Tibial nerve (tissue), 4 donors: Measurements from ENCODE around the gene HMX2. TPM values are rescaled to one million over a fixed set of nuclear protein-coding genes. Genes with fewer than 3 reads are reported as not detected.

ENCODE experiments used
- DNase-seq, 2 donors: peaks; one replicate each; pipeline ENCODE4 v3.0.0-alpha.2; 2019; ENCODE audit warnings: low spot score in 2 of 2
- H3K27ac ChIP-seq, 4 donors: fragments of 200-600 bp; sonication (generic) in 3 of 4; one replicate each; pipeline ENCODE4 v1.5.1; 2017 to 2019; ENCODE audit warnings: mild to moderate bottlenecking in 1 of 4
- H3K27me3 ChIP-seq, 2 donors: fragments of 200-600 bp; sonication (generic) in 1 of 2; one replicate each; pipeline versions ENCODE4 v1.5.1 to v1.6.0; 2017 to 2019
- H3K36me3 ChIP-seq, 3 donors: fragments of 200-600 bp; sonication (generic); one replicate each; pipeline ENCODE4 v1.5.1; 2018 to 2019
- H3K4me1 ChIP-seq, 4 donors: fragments of 200-600 bp; sonication (generic) in 3 of 4; one replicate each; pipeline ENCODE4 v1.5.1; 2017 to 2019
- H3K4me3 ChIP-seq, 4 donors: fragments of 200-600 bp; sonication (generic) in 3 of 4; one replicate each; pipeline ENCODE4 v1.5.1; 2017 to 2019; ENCODE audit warnings: mild to moderate bottlenecking in 1 of 4, moderate library complexity in 1 of 4
- H3K9me3 ChIP-seq, 4 donors: fragments of 200-600 bp; sonication (generic) in 3 of 4; one replicate each; pipeline ENCODE4 v1.5.1; 2017 to 2019
- EP300 ChIP-seq, 2 donors: sonication (generic); formaldehyde crosslinking; IDR thresholded peaks; one replicate each; pipeline ENCODE4 v1.6.1; 2017; ENCODE audit warnings: antibody characterized with exemption in 2 of 2, mild to moderate bottlenecking in 1 of 2
- POLR2A ChIP-seq, 2 donors: fragments of 450-650 bp; IDR thresholded peaks; one replicate each; pipeline ENCODE4 v1.6.1; 2017; ENCODE audit warnings: antibody characterized with exemption in 2 of 2, mild to moderate bottlenecking in 2 of 2, moderate library complexity in 2 of 2
- WGBS, 2 donors: methylation state at CpG; one replicate each; pipeline ENCODE4 v1.1.5; 2018; 5-methylcytosine and 5-hydroxymethylcytosine counted together
- total RNA-seq, 4 donors: library from RNA; depleted of rRNA; stranded (reverse); fragments of >200 nt; gene quantifications; one replicate each; pipeline ENCODE4 v1.1.0, GENCODE V29; 2016
- TF ChIP-seq, protein P1 (sequence below), 5 experiments: fragments of 200-600 bp in 3 of 5; fragments of 450-650 bp in 2 of 5; sonication (generic) in 3 of 5; IDR thresholded peaks; one replicate each; pipeline ENCODE4 v1.5.1; 2016 to 2019; ENCODE audit warnings: antibody characterized with exemption in 5 of 5, mild to moderate bottlenecking in 3 of 5, moderate library complexity in 2 of 5

The HMX2 gene
- total RNA-seq, 4 donors from 2014 or later: not detected

GRCh38 chr10:123134915-123135414, 13.0 kb upstream of the HMX2 start:
- H3K4me3 ChIP-seq: peak overlapping the region in 2 of 4 donors; percentile 27 to 49

DNA sequence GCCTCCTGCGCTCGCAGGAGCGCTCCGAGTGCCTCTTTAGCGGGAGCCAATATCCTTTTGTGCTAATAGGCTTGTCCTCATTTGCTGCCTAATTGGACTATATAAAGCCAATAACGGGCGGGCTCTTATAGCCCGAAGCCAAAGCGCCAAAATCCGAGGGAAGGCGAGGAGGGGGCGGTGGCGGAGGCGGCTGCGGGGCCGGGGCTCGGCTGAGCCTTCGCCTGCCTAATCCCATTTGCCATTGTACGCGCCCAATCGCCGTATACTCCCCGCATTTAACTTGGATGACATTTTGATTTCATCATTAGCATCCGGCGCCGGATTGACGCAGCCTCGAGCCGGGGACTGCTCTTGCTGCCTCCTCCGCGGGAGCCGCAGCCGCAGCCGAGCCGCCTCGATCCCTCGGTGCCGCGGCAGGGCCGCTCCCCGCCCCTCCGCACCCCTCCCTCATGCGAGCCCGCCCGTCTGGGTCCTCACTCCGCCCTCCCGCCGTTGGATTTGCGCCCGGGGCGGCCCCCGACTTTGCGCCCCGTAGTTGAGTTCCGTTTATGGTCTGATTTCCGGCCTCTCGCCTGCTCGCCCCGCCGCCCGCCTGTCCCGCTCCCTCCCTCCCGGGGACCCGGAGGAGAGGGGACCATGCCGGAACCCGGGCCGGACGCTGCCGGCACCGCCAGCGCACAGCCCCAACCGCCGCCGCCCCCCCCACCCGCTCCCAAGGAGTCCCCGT, 12.4 kb upstream of the HMX2 start, which contains the start of gene HMX3:
TSS of gene HMX3 (plus strand) at position 556 of the 727 bp plus-strand sequence. CDS start at position 637, 81 bp downstream.
- Histone ChIP-seq H3K36me3 (no peaks in the 10 kb centered on the region), H3K27ac (no peak within 1 kb of the TSS), H3K27me3 (peaks cover 8 to 98% of the 10 kb centered on the region in 2 donors), H3K4me1 (peaks cover 0 to 72% (median 41%) of the 10 kb centered on the region in 4 donors), H3K4me3 (peak within 1 kb of the TSS; percentile 15 to 49 (median 33)), H3K9me3 (no peaks in the 10 kb centered on the region)
- WGBS, 2 donors: 1 to 3% methylated on average over 57 to 72 of the region's 76 CpGs
- no peak for DNase-seq
- TF ChIP-seq, protein P1, sequence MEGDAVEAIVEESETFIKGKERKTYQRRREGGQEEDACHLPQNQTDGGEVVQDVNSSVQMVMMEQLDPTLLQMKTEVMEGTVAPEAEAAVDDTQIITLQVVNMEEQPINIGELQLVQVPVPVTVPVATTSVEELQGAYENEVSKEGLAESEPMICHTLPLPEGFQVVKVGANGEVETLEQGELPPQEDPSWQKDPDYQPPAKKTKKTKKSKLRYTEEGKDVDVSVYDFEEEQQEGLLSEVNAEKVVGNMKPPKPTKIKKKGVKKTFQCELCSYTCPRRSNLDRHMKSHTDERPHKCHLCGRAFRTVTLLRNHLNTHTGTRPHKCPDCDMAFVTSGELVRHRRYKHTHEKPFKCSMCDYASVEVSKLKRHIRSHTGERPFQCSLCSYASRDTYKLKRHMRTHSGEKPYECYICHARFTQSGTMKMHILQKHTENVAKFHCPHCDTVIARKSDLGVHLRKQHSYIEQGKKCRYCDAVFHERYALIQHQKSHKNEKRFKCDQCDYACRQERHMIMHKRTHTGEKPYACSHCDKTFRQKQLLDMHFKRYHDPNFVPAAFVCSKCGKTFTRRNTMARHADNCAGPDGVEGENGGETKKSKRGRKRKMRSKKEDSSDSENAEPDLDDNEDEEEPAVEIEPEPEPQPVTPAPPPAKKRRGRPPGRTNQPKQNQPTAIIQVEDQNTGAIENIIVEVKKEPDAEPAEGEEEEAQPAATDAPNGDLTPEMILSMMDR (IDR thresholded peaks at IDR 0.05): no peak
- TF ChIP-seq POLR2A (IDR thresholded peaks at IDR 0.05): no peak
- TF ChIP-seq EP300 (IDR thresholded peaks at IDR 0.05): no peak

More at GRCh38 chr10:123134915-123135414, 13.0 kb upstream of the HMX2 start:
- Histone ChIP-seq H3K4me1 (peaks cover 0 to 66% (median 36%) of the 10 kb centered on the region in 4 donors), H3K36me3 (no peaks in the 10 kb centered on the region), H3K9me3 (no peaks in the 10 kb centered on the region), H3K27me3 (peaks cover 8 to 98% of the 10 kb centered on the region in 2 donors), H3K27ac (no peak overlapping the region)
- DNase-seq: no peak
- 0 to 3% methylated on average over 1 to 36 of the region's 46 CpGs for WGBS, 2 donors
- TF ChIP-seq POLR2A (IDR thresholded peaks at IDR 0.05) (no peak), EP300 (IDR thresholded peaks at IDR 0.05) (no peak)
- TF ChIP-seq, protein P1 (IDR thresholded peaks at IDR 0.05): no peak

DNA sequence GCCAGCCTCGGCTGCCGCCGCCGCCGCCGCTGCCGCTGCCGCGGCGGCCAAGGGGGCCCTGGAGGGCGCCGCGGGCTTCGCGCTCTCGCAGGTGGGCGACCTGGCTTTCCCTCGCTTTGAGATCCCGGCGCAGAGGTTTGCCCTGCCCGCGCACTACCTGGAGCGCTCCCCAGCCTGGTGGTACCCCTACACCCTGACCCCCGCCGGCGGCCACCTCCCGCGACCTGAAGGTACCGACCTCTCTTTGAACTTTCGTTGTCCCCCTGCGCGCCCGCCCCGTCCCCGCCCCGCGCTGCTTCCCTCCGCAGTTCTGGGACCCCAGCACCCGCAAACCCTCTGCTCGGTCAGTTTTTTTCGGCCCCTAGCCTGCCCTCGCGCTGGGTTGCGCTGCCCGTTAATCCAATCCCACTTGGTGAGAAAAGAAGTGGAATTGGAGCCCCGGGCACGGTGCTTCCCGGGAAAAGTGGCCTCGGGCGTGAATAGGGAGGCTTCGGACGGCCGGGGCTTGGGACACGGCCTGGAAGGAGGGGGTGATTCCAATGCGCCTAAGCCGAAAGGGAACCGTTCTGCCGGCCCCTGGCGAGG, 11.6 kb upstream of the HMX2 start:
- WGBS, 2 donors: 2% methylated on average over 38 to 53 of the region's 59 CpGs
- Histone ChIP-seq H3K27ac (no peak overlapping the region), H3K36me3 (no peaks in the 10 kb centered on the region), H3K4me3 (peak overlapping the region in 2 of 4 donors; percentile 15 to 49), H3K9me3 (no peaks in the 10 kb centered on the region), H3K27me3 (peaks cover 10 to 98% of the 10 kb centered on the region in 2 donors), H3K4me1 (peaks cover 0 to 74% (median 41%) of the 10 kb centered on the region in 4 donors)
- DNase-seq: no peak
- no peak for TF ChIP-seq POLR2A (IDR thresholded peaks at IDR 0.05)
- no peak for TF ChIP-seq EP300 (IDR thresholded peaks at IDR 0.05)
- TF ChIP-seq, protein P1 (IDR thresholded peaks at IDR 0.05): no peak

DNA sequence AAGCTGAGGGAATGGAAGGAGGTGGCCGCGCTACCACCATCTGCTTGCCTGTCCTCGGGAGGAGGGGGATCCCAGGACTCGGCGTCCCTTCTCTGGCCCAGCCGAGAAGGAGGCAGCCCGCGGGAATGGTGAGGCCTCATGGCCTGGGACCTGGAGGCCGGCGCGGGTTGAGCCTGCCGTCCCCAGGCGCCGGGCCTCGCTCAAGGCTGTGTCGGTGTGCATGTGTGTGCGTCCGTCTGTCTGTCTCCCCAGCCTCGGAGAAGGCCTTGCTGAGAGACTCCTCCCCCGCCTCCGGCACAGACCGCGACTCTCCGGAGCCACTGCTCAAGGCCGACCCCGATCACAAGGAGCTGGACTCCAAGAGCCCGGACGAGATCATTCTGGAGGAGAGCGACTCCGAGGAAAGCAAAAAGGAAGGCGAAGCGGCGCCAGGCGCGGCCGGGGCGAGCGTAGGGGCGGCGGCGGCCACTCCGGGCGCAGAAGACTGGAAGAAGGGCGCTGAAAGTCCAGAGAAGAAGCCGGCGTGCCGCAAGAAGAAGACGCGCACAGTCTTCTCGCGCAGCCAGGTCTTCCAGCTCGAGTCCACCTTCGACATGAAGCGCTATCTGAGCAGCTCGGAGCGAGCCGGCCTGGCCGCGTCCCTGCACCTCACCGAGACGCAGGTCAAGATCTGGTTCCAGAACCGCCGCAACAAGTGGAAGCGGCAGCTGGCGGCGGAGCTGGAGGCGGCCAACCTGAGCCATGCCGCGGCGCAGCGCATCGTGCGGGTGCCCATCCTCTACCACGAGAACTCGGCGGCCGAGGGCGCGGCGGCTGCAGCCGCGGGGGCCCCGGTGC, 10.9 kb upstream of the HMX2 start:
- no peaks in the 10 kb centered on the region for H3K9me3 ChIP-seq
- peaks cover 0 to 74% (median 41%) of the 10 kb centered on the region in 4 donors for H3K4me1 ChIP-seq
- no peak for DNase-seq
- peaks cover 10 to 98% of the 10 kb centered on the region in 2 donors for H3K27me3 ChIP-seq
- peak overlapping the region in 2 of 4 donors; percentile 21 to 32 for H3K4me3 ChIP-seq
- no peak overlapping the region for H3K27ac ChIP-seq
- 2 to 3% methylated on average over 33 to 76 of the region's 83 CpGs for WGBS, 2 donors
- no peaks in the 10 kb centered on the region for H3K36me3 ChIP-seq
- TF ChIP-seq EP300 (IDR thresholded peaks at IDR 0.05): no peak
- TF ChIP-seq, protein P1 (IDR thresholded peaks at IDR 0.05): no peak
- TF ChIP-seq POLR2A (IDR thresholded peaks at IDR 0.05): no peak
